NCI-H2081 treated with DMSO at 0.1 percent for 48 hours (cell line): Measurements from ENCODE around the gene SLC66A1.

Experiments used
- DNase-seq: peaks from one replicate; lab custom pipeline; 2025; lab: John Stamatoyannopoulos, UW

SLC66A1 gene

DNA sequence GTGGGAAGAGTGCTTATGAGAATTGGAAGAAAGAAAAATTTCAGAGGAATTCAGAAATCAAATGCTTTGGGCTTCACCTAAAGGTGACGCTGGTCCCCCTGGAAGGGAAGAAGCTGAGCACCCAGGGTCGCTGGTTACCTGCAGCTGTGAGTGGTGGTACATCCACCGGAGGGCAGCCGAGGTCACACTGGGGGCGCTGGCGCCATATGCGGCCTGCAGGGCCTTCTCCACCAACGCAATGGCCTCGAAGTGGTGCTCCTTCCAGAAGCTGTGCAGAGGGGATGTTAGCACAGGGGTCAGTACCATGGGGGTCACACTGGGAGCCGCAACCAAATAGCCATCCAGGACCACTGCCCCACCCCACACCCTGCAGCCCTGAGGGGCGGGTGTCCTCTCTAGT, 6.2 kb upstream of the SLC66A1 start:
- DNase-seq, result no peak

DNA sequence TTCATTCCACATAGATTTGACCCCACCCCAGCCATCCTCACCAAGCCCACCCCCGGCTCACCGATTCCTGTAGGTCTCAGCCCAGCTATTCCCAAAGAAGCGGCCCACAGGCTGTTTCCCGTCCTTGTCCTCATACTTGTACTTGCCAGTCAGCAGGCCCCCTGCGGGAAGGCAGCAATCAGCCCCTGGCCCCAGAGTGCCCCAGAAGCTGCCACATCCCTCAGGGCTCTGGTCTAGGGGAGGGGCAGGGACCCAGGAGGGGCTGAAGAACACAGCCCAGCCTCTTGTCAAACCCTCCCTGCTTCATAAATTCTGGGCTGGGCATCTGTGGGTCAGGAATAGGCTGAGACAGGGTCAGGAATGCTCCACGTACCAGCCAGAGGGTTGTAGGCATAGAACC, 5.2 kb upstream of the SLC66A1 start:
- DNase-seq, result no peak

DNA sequence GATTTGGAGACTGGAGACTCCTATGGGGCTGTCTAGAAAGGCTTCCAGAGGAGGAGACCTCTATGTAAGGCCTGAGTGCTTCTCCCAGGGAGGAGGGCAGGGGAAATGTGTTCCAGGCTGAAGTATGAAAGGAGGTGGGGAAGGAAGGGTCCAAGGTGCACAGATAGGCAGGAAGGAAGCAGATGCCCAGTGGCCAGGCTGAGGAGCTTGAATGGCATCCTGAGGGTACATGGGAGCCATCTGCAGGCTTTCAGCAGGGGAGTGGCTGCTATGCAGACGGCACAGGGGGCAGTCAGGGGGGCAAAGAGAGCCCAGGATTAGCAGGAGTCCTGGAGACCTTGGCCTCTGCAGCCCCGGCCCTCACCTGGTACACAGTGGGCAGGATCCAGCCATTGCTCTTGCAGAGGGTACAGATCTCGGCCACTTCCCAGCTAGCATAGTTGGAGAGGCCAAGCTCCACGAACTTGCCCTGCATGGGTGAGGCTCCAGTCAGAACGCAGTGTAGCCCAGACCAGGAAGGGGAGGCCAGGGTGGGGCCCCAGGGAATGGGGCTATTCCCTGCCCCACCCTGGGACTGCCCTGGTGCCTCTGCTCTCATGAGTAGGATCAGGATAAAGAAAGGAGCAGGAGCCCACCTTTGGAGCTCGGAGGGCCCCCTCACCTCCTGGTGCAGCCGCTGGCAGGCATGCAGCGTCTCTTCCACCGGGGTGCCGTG, 4.2 kb upstream of the SLC66A1 start:
- DNase-seq, result no peak

DNA sequence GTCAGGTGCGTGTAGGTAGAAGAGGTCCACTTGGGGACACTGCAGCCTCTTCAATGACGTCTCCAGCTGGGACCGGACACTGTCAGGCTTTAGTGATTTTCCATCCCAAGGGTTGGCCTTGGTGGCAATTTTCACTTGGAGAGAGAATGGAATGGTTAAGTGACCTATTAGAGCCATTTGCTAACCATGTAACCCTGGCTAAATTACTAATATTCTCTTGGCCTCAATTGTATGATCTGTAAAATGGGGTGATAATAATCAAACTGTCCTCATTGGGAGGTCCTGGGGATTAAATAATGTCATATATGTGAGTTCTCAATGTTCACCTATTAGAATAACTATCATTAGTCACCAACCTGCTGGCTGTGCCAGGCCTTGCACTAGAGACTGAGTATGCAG, 3.6 kb upstream of the SLC66A1 start:
- no peak for DNase-seq

DNA sequence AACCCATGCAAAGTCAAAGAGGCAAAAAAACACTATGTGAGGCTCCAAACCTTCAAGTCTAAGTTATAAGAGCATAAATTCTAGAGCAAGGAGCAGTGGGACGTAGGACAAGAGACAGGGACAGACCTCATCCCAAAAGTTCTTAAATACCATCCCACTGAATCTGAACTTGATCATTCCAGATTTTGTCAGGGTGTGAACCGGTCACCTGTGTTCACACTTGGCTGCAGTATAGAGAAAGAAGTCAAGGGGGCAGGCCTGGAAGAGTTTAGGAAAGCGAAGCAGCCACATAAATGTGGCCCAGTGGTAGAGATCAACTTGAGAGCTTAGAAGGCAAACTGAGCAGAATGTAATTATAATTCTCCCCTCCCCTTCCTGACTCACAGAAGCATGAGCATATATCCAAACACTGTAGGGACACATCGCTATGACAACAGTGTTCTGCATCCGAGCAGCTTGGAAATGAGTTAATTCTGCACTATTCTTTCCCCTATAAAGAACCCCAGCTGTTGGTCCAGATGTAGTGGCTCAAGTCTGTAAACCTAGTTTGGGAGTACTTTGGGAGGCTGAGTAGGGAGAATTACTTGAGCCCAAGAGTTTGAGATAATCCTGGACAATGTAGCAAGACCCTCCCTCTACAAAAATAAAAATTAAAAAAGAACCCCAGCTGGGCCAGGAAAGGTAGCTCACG, 2.9 kb upstream of the SLC66A1 start:
- DNase-seq, result no peak

DNA sequence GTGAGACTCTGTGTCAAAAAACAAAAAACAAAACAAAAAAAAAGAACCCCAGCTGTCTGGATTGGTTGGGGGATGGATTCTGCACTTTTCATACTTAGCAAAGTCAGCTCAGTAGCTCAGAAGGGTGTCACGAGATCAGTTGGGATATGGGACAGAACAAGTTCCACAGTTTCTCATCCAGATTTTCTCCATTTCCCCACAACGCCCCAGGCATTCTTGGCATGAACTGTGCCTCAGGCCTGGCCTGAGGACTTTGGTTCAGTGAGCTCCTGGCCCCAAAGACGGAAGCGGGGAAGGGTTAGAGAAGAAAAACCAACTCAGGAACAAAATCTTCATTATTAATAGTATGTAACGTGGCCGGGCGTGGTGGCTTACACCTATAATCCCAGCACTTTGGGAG, 2.1 kb upstream of the SLC66A1 start:
- DNase-seq, result no peak

DNA sequence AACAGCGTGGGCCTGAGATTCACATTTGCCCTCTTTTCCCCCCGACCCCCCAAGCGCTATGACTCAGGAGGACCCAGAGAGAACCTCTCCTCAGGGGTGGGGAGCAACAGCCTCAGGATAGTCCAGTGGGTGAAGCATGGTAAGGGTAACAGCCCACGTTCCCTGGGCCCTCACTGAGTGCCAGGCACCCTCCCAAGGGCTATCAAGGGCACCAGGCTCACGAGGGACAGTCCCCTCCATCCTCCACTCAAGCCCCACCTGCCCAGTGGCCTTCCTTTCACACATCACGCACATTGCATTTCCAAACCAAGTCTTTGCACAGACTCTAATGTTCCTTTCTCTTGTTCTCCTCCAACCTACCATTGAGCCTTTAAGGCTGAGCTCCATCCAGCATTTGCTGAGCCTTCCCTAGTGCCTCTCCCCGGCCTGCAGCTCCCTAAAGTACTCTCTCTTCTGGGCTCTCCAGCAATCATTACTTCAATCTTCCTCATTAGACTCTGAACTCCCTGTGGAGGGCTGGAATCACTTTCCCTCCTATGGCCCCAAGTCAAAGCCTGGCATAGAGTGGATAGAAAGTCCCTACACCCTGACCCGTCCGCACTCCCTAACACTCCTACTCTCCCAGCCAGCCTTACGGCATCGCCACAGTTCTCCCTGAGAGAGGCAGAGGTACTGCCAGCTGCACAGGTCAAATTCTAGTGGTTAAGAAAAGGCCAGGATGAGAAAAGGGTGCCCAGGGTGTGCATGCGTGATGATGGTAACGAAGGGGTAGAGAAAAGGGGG, 1.2 kb upstream of the SLC66A1 start:
- DNase-seq, result no peak

DNA sequence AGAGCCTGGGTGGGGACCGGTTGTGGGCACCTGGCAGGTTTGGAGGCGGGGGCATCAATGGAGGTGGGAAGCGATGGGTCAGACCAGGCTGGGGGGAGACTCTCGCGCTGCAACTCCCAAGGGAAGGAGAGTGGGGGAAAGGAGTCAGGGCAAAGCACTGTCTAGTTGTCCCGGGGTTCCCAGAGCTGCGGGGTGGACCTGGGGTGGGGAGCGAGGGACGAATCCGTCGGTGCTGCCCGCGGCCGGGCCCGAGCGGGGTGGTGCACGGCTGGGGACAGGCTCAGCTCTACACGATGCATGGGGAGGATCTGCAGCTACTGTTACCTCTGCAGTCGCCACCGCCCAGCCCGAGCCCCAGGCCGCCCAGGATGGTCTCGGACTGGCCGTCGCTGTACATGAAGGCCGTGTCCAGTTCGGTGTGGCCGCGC, 609 bp upstream of the SLC66A1 start:
- DNase-seq, result no peak

DNA sequence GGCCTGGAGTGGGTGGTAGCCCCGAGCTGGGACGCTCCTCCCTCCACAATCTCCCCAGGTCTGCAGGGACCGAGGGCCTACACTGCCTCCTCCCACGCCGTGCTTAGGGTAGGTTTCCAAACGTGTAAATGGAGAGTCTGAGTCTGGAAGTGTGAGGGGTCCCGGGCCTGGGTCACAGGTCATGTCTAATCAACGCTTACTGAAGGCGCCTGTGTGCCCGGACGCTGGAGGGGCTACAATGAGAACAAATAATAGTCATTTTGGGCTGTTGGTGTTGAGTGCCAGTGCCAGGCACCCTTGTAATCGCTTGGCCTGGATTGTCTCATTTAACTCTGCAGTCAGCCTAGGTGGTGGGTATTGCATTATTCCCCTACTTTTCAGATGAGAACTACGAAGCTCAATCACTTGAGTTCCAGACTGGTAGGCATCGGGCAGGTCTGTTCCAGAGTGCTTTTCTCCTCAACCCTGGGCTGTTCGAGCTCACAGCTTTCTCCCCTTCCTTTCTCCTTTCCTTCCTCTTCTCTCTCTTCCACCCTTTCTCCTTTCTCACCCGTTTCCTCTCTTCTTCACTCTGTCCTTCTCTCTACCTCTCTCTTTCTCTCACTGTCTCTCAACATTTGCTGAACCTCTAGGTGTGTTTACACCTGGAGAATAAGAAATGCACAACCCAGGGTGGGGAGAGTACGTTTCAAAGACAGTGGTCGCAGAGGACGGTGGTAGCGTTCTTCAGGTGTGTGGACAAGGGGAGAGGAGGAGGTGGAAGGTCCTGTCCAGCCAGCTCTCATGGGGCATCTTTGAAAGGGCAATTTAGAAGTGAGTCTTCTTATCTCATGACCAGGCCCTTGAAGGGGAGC, 883 bp downstream of the SLC66A1 start:
- DNase-seq, result no peak

DNA sequence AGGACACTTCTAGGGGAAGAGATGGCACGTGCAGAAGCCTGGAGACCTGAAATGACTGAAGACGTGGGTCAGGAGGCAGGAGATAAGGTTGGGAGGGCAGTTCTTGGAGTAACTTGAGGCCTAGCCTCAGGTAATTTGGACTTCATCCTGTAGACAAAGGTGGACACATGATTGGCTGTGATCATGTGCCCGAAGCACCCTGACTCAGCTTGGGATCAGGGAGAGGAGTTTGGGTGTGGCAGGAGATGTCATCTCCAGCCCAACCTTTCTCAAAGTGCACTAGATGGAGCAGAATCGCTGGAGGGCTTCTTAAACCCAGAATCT, 1.5 kb downstream of the SLC66A1 start:
- no peak for DNase-seq

DNA sequence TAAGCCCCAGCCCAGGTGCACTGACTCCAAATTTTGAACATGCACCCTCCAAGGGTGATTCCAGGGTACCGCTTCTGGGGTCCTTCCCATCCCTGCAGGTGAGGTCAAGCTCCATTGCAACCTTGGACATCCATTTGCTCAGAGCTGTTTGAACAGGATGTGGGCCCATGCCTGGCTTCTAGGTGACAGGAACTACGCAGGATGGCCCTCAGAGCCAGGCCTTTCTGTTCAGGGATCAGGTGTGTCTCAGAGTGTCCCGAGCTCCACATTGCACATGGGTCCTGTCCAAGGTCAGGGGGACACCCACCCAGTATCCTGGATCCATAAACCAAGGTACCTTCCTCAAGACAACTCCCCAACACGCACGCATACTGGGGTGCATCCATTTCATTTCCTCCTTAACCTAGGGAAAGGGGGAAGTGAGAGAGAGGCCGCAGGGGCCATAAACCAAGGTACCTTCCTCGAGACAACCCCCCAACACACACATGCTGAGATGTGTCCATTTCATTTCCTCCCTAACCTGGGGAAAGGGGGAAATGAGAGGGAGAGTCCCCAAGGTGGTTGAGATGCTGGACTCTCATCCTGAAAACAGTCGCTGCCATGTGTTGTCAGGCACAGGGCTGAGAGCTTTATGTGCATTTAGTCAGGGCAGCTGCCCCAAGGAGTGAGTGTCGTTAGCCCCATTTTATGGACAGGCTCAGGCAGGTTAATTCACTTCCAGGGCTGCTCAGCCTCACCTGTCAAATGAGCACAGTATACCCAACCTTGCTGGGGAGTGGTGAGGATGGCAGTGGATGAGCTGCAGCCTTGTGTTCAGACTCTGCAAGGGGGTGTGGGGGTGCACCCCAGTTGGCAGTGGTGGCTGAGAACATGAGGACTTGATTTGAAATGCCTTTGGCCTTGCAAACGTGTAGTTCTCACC, 2.1 kb downstream of the SLC66A1 start:
- DNase-seq, result no peak

DNA sequence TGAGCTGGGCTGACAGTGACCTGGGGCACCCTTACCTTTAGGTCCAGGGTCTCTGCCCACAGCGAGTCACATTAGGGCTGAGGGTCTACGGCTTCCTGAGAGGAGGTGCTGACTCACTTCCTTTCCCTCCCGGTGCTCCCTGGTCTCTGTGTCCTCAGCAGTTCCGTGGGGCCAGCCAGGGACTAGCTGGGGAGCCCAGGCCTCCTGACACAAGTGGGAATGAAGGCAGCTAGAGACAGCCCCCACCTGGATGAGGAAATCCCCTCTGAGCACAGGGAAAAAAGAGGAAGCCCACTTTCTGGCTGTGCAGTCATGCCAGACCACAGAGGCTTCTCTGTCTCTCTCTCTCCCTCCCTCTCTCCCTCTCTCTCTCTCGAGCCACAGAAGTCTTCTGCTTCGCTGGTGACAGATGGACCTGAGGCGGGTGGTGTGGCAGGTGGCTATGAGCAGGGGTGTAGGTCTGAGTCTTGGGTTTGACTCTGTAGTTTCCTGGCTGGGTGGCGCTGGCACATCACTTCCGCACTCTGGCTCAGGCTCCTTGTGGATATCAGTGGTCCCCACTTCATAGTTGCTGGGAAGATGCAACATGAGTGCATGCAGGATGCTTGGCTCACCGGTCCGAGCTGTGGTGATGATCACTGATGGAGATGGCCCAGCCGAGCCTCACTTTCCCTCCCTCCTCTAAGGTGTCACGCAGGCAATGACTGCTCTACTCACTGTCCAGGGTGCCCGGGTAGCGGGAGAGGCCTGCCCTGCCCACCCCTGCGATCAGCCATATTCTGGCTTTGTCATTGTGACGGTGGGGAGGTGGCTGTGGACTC, 3.5 kb downstream of the SLC66A1 start:
- no peak for DNase-seq

DNA sequence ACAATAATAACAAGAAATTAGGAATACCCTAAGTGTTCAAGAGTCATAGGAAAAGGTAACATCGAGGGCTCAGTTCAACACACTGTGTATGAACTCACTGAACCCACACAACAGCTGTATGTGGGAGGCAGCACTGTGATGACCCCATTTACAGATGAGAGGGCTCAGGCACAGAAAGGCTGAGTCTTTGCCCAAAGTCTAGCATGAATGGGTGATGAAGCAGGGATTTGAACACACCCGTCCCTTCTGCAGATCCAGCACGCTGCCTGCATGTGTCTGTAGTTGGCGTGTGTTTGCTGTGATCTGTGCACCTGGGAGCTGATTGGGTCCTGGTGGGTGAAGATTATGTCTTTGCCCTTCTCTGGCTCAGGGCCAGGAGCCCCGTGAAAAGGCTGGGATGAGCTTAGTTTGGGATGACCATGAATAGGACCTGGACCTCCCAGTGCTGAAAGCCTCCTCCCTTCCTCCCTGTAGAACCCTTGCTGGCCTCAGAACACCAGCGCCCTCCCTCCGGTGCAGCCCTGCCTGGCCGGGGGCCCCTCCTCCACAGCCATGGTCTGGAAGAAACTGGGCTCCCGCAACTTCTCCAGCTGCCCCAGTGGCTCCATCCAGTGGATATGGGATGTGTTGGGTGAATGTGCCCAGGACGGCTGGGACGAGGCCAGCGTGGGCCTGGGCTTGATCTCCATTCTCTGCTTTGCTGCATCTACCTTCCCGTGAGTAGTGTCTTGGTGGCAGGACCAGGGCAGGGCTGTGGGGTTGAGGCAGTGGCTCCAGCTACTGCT, 5.2 kb downstream of the SLC66A1 start:
- DNase-seq, result no peak

DNA sequence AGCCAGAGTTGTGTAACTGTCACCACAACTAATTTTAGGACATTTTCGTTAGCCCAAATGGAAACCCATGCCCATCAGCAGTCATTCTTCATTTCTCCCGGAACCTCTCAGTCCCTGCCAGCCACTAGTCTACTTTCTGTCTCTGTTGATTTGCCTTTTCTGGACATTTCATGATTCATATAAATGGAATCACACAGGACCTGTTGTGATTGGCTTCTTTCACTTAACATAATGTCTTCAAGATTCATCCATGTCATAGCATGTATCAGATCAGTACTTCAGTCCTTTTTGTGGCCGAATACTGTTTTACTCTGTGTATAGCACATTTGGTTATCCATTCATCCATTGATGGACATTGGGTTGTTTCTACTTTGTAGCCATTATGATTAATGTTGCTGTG, 7.1 kb downstream of the SLC66A1 start:
- no peak for DNase-seq

DNA sequence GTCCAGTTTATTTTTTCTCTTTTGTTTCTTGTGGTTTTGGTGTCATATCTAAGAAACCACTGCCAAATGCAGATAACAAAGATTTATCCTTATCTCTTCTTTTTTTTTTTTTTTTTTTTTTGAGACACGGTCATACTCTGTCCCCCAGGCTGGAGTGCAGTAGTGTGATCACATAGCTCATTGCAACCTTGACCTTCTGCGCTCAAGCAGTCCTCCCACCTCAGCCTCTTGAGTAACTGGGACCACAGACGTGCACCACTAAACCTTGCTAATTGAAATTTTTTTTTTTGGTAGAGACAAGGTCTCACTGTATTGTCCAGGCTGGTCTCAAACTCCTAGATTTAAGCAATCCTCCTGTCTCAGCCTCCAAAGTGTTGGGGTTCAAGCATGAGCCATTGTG, 8.9 kb downstream of the SLC66A1 start:
- no peak for DNase-seq

DNA sequence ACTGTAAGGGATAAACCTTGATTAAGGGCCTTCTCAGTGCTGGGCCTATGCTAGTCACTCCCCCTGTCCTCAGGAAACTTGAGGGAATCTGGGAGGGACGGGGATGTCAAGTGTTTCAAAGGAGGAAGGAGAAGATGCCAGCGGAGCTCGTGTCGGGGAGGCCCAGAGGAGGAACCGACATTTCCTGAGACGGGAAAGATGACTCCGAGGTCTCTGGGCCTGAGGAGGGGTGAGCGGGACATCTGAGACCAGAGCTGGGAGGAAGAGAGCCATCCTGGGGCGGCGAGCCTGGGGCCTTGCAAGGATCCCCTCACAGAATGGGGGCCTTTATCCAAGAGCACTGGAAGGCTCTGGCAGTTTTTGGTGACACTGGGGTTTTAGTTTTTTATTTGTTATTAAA, 10.4 kb downstream of the SLC66A1 start:
- no peak for DNase-seq

DNA sequence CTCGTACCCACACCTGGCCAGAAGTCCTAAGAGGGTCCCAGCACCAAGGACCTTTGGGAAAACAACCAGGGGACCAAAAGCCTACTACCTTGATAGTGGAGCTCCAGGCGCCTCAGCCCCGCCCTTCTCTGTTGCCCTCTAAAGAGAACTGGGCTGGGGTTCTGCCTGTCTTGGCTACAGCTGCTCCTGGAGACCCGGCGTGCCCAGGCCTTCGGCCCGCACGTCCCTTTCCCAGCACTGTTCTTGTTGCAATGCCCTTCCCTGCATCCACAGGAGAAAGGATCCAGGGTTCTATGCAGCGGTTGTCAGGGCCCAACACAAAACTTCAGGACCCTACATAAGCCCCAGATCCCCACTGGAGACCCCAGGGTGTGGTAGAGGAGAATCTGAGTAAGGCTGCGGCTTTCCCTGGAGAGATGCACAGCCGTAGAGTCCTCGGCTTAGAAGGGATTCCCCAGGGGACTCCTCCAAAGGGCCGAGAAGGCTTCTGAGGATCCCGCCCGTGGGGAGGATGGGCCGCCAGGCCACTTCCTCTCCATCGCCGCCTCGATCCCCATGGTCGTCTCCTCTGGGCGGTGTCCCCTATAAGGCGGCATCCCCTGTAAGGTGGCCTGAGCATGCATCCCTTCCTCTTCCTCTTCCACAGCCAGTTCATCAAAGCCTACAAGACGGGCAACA, 12.0 kb downstream of the SLC66A1 start:
- DNase-seq, result no peak

DNA sequence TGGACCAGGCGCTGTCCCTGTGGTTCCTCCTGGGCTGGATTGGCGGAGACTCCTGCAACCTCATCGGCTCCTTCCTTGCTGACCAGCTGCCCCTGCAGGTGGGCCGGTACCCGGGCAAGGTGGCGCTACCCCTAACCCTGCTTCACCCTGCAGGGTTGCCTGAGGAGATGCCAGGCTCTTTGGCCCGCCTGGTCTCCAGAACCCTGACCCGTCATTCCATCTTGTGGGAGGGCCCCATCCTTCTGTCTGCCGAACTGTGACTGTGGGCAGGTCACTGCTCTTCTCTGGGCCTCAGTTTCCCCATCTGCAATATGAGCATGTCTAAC, 12.5 kb downstream of the SLC66A1 start:
- no peak for DNase-seq

DNA sequence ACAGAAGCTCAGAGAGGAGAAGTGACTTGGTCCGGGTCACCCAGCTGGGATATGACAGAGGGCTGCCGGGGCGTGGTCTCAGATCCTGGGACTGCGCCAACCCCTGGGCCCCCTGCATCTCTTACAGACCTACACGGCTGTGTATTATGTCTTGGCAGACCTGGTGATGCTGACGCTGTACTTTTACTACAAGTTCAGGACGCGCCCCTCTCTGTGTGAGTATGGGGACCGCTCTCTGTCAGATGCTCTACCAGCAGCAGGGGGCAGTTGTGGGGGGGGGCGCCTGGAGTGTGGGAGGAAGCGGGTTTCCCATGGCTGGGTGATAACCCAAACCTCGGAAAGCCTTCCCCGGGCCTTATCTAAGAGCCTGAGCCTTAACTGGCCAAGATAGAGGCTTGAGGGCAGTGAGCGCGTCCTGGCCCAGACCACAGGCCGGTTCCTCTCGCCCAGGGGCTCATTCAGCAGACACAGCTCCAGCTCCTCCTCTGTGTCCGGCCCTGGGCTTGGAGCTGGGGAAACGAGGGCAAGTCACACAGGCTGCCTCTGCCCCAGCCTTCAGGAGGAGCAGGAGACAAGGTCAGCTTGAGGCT, 13.3 kb downstream of the SLC66A1 start:
- no peak for DNase-seq
